Activated CD8-positive, alpha-beta memory T cell treated with anti-CD3 and anti-CD28 coated beads for 36 hours (primary cell): ENCODE measurements around the gene DCDC2. TPM values are rescaled to one million over a fixed set of nuclear protein-coding genes. Genes with fewer than 3 reads are reported as not detected.
"Not testable (repeated sequence)": the region's sequence is repeated elsewhere in the genome, so short reads cannot be mapped to it uniquely, and the experiment has no call there.

Source experiments
- CTCF ChIA-PET: fragments of 350-600 bp; sonication (Branson Sonifier 250); formaldehyde crosslinking; loops from one replicate; lab custom pipeline; 2021; ENCODE audit warnings: antibody characterized with exemption; lab: Charles Lee
- POLR2A ChIA-PET: fragments of 350-600 bp; sonication (Branson Sonifier 250); formaldehyde crosslinking; loops from one replicate; lab custom pipeline; 2021; ENCODE audit warnings: antibody characterized with exemption; lab: Charles Lee
- total RNA-seq, 2 experiments: library from RNA; stranded (reverse); gene quantifications; one replicate each; pipeline ENCODE4 v1.2.3, GENCODE V29; 2021

The DCDC2 gene
- under 1 TPM in 1 of 2 experiments, not detected in 1; 0.27 TPM for total RNA-seq

GRCh38 chr6:24357336-24358218, at the start of gene DCDC2:
TSS of gene DCDC2 (minus strand) at chr6:24358059. CDS start at chr6:24357750, 309 bp downstream.
- ChIA-PET POLR2A (no interaction called here), CTCF (no interaction called here)

GRCh38 chr6:24405262-24405661, 47.4 kb upstream of the DCDC2 start:
- ChIA-PET CTCF (no interaction called here), POLR2A (no interaction called here)

GRCh38 chr6:24403501-24403824, 45.6 kb upstream of the DCDC2 start:
- POLR2A ChIA-PET: no interaction called here
- CTCF ChIA-PET: interaction anchor here (1.0 kb wide), 1 partner anchor 120 kb away, joined by 5 read pairs; no protein-coding TSS in a partner anchor

- POLR2A ChIA-PET: interaction anchor here (0.6 kb wide), 1 partner anchor 29 kb away, joined by 6 read pairs; no protein-coding TSS in a partner anchor
Measured at GRCh38 chr6:24402697-24403500, 45.0 kb upstream of the DCDC2 start, which contains the start of gene MRS2. TSS of gene MRS2 (plus strand) at chr6:24402936. CDS start at chr6:24403047, 111 bp downstream.

GRCh38 chr6:24401458-24401857, 43.6 kb upstream of the DCDC2 start:
- ChIA-PET POLR2A (no interaction called here), CTCF (interaction anchor here (0.6 kb wide), 1 partner anchor 41 kb away, joined by 3 read pairs; no protein-coding TSS in a partner anchor)

More at GRCh38 chr6:24402697-24403500, 45.0 kb upstream of the DCDC2 start, which contains the start of gene MRS2:
- CTCF ChIA-PET: interaction anchor here (1.0 kb wide), 1 partner anchor 120 kb away, joined by 5 read pairs; no protein-coding TSS in a partner anchor

GRCh38 chr6:24400045-24401039, 42.5 kb upstream of the DCDC2 start:
- POLR2A ChIA-PET, CTCF ChIA-PET: not testable (repeated sequence)

GRCh38 chr6:24397631-24398030, 39.8 kb upstream of the DCDC2 start:
- POLR2A ChIA-PET: no interaction called here
- CTCF ChIA-PET: no interaction called here

- CTCF ChIA-PET: no interaction called here
- POLR2A ChIA-PET: no interaction called here
Measured at GRCh38 chr6:24396824-24397223, 39.0 kb upstream of the DCDC2 start.

- CTCF ChIA-PET: no interaction called here
- POLR2A ChIA-PET: no interaction called here
Measured at GRCh38 chr6:24394780-24395437, 37.0 kb upstream of the DCDC2 start.

GRCh38 chr6:24394061-24394779, 36.4 kb upstream of the DCDC2 start:
- CTCF ChIA-PET: interaction anchor here (0.6 kb wide), 1 partner anchor 18 kb away, joined by 3 read pairs; no protein-coding TSS in a partner anchor
- POLR2A ChIA-PET: no interaction called here

- ChIA-PET CTCF (no interaction called here), POLR2A (no interaction called here)
Measured at GRCh38 chr6:24391756-24392405, 34.0 kb upstream of the DCDC2 start.

- POLR2A ChIA-PET: no interaction called here
Measured at GRCh38 chr6:24391208-24391607, 33.3 kb upstream of the DCDC2 start.

GRCh38 chr6:24387818-24388217, 30.0 kb upstream of the DCDC2 start:
- ChIA-PET CTCF (no interaction called here), POLR2A (no interaction called here)

More at GRCh38 chr6:24391208-24391607, 33.3 kb upstream of the DCDC2 start:
- CTCF ChIA-PET: no interaction called here

- CTCF ChIA-PET: no interaction called here
- POLR2A ChIA-PET: no interaction called here
Measured at GRCh38 chr6:24385536-24386269, 27.8 kb upstream of the DCDC2 start.

- POLR2A ChIA-PET, CTCF ChIA-PET: not testable (repeated sequence)
Measured at GRCh38 chr6:24384369-24385130, 26.7 kb upstream of the DCDC2 start.
